ENCODE results near the gene HERC2. TPM values are rescaled to one million over a fixed set of nuclear protein-coding genes. Genes with fewer than 3 reads are reported as not detected.

The HERC2 gene
- total and polyA plus RNA-seq, 2 of the 13 experiments (the other 11 are each of a cell fraction or from before 2014, with no cell fraction given) = 17.6 to 24.8 TPM

DNA sequence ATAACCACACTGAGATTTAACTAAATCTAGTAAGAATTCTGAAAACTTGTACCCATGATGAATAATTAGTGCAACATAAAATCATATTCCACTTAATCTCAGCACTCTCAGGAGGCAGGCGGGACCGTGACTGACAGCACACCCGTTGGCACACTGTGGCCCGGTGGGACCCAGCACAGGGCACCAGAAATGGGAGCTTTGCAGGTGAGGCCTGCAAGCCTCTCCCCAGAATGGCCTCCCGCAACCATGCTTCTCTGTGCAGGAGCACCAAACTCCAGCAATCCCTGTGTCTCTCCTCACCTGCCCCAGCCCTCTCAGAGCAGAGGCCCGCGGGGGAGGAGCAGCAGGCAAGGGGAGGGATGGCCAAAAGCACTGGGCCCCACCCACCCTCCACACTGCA lies 191.3 kb downstream of the HERC2 start:
- Histone ChIP-seq H3K79me2 (ENCODE audit: insufficient read depth, low read length) (no peaks in the 10 kb centered on the region), H3K27me3 (ENCODE audit: control insufficient read depth in 1 of 2, insufficient read depth in 2 of 2, low read length in 2 of 2) (no peaks in the 10 kb centered on the region), H2AFZ (ENCODE audit: low read length) (no peak overlapping the region), H4K20me1 (ENCODE audit: insufficient read depth, low read length) (no peaks in the 10 kb centered on the region; the same call in 1 of the 2 replicates), H3K4me1 (ENCODE audit: insufficient read depth, low read length) (no peaks in the 10 kb centered on the region), H3K4me2 (ENCODE audit: low read depth, low read length) (no peak overlapping the region), H3K36me3 (replicated peaks in 1 of 2; ENCODE audit: control insufficient read depth in 1 of 2, insufficient read depth in 2 of 2, low read length in 2 of 2) (peaks cover 14 to 51% of the 10 kb centered on the region in 2 experiments; a peak in 4 of 5 replicates), H3K9ac (ENCODE audit: insufficient read depth, low read depth, low read length) (no peak overlapping the region), H3K27ac (ENCODE audit: extremely low read length, insufficient read depth, low read length) (no peak overlapping the region), H3K9me3 (ENCODE audit: low read length) (no peaks in the 10 kb centered on the region), H3K4me3 (replicated peaks in 1 of 3; ENCODE audit: insufficient read depth in 1 of 3, low read depth in 2 of 3, low read length in 3 of 3) (no peak overlapping the region)
- FAIRE-seq (no peak), DNase-seq (ENCODE audit: low spot score) (no peak), ATAC-seq (no peak)
- ChIA-PET POLR2A (no interaction called here), CTCF (ENCODE audit: low intra/inter-chr PET ratio, low total read pairs) (no interaction called here)
- no TSS peak for BruUV-seq (replicated peaks)
- WGBS (ENCODE audit: low lambda C conversion rate) = 100% methylated on average over 4 of the region's 7 CpGs
- intact Hi-C loops (cut with micrococcal nuclease; ENCODE audit: unreplicated experiment) (no loop called here), in situ Hi-C loops (cut with HindIII; ENCODE audit: extremely low pct_ligation_motif_present, low pct_unique_long_range_greater_than_20kb) (no loop called here)
- TF ChIP-seq ZNF326 (CRISPR knock-in tag; IDR thresholded peaks at IDR 0.05; ENCODE audit: borderline replicate concordance) = no peak
- no peak for TF ChIP-seq SMARCC2 (IDR thresholded peaks at IDR 0.05)
- no peak for TF ChIP-seq ZNF558 (CRISPR knock-in tag; IDR thresholded peaks at IDR 0.05; ENCODE audit: borderline replicate concordance)
- no peak for TF ChIP-seq KDM5A (IDR thresholded peaks at IDR 0.05; ENCODE audit: borderline replicate concordance, low read length)
- TF ChIP-seq SMYD3 (CRISPR knock-in tag; IDR thresholded peaks at IDR 0.05) = no peak
- TF ChIP-seq PHF5A (CRISPR knock-in tag; IDR thresholded peaks at IDR 0.05; ENCODE audit: low read depth, unreplicated experiment) = no peak
- TF ChIP-seq, protein P1, sequence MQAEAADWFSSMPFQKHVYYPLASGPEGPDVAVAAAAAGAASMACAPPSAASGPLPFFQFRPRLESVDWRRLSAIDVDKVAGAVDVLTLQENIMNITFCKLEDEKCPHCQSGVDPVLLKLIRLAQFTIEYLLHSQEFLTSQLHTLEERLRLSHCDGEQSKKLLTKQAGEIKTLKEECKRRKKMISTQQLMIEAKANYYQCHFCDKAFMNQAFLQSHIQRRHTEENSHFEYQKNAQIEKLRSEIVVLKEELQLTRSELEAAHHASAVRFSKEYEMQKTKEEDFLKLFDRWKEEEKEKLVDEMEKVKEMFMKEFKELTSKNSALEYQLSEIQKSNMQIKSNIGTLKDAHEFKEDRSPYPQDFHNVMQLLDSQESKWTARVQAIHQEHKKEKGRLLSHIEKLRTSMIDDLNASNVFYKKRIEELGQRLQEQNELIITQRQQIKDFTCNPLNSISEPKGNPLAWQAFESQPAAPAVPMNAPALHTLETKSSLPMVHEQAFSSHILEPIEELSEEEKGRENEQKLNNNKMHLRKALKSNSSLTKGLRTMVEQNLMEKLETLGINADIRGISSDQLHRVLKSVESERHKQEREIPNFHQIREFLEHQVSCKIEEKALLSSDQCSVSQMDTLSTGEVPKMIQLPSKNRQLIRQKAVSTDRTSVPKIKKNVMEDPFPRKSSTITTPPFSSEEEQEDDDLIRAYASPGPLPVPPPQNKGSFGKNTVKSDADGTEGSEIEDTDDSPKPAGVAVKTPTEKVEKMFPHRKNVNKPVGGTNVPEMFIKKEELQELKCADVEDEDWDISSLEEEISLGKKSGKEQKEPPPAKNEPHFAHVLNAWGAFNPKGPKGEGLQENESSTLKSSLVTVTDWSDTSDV (CRISPR knock-in tag; IDR thresholded peaks at IDR 0.05) = no peak
- no peak for TF ChIP-seq FOXC1 (CRISPR knock-in tag; IDR thresholded peaks at IDR 0.05; ENCODE audit: borderline replicate concordance)
- no peak for TF ChIP-seq SMC3 (IDR thresholded peaks at IDR 0.05; ENCODE audit: low read length)
- no peak for TF ChIP-seq PAX8 (CRISPR knock-in tag; IDR thresholded peaks at IDR 0.05; ENCODE audit: borderline replicate concordance)
- TF ChIP-seq, protein P2, sequence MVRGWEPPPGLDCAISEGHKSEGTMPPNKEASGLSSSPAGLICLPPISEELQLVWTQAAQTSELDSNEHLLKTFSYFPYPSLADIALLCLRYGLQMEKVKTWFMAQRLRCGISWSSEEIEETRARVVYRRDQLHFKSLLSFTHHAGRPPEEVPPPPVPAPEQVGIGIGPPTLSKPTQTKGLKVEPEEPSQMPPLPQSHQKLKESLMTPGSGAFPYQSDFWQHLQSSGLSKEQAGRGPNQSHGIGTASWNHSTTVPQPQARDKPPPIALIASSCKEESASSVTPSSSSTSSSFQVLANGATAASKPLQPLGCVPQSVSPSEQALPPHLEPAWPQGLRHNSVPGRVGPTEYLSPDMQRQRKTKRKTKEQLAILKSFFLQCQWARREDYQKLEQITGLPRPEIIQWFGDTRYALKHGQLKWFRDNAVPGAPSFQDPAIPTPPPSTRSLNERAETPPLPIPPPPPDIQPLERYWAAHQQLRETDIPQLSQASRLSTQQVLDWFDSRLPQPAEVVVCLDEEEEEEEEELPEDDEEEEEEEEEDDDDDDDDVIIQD (CRISPR knock-in tag; IDR thresholded peaks at IDR 0.05; ENCODE audit: low read depth) = no peak
- TF ChIP-seq PHF21A (CRISPR knock-in tag; IDR thresholded peaks at IDR 0.05) = no peak
- TF ChIP-seq CC2D1A (CRISPR knock-in tag; IDR thresholded peaks at IDR 0.05) = no peak
- no peak for TF ChIP-seq ZNF747 (CRISPR knock-in tag; IDR thresholded peaks at IDR 0.05; ENCODE audit: borderline replicate concordance)
- TF ChIP-seq EP300 (IDR thresholded peaks at IDR 0.05; ENCODE audit: low read depth in 2 of 2, low read length in 2 of 2) = no peak
- no peak for TF ChIP-seq EP300 (CRISPR knock-in tag; IDR thresholded peaks at IDR 0.05; ENCODE audit: borderline replicate concordance)
- no peak for TF ChIP-seq ARID2 (CRISPR knock-in tag; IDR thresholded peaks at IDR 0.05; ENCODE audit: borderline replicate concordance)
- no peak for TF ChIP-seq ZIK1 (CRISPR knock-in tag; IDR thresholded peaks at IDR 0.05; ENCODE audit: borderline replicate concordance, low read depth)
- no peak for TF ChIP-seq NFE2 (CRISPR knock-in tag; IDR thresholded peaks at IDR 0.05)

All from HepG2 (cell line).